Activated CD8-positive, alpha-beta T cell treated with anti-CD3 and anti-CD28 coated beads, Interleukin-2, amount 10 ng/mL, durations not matched to agents 7 days and 5 days (primary cell): ENCODE results near the gene CMTM6. TPM values are rescaled to one million over a fixed set of nuclear protein-coding genes. Genes with fewer than 3 reads are reported as not detected.
A peak's percentile ranks its signal among the peaks of the same experiment; 100 is the strongest.

Experiments used
- ATAC-seq: fragments of 150-1000 bp; cut with Tn5 transposase; one replicate; pipeline ENCODE4 v1.10.0; 2021; ENCODE audit warnings: moderate library complexity
- CTCF ChIA-PET: fragments of 350-600 bp; sonication (Branson Sonifier 250); formaldehyde crosslinking; loops from one replicate; lab custom pipeline; 2021; ENCODE audit warnings: antibody characterized with exemption; lab: Charles Lee
- POLR2A ChIA-PET: fragments of 350-600 bp; sonication (Branson Sonifier 250); formaldehyde crosslinking; loops from one replicate; lab custom pipeline; 2021; ENCODE audit warnings: antibody characterized with exemption; lab: Charles Lee
- DNase-seq: peaks from one replicate; pipeline ENCODE4 v3.0.0-alpha.2; 2020
- H3K27ac Mint-ChIP-seq: one replicate; pipeline ENCODE4 v1.8.0; 2021; ENCODE audit warnings: mild to moderate bottlenecking, mixed read lengths
- H3K27me3 Mint-ChIP-seq: one replicate; pipeline ENCODE4 v1.8.0; 2021; ENCODE audit warnings: low read depth, mixed read lengths
- H3K36me3 Mint-ChIP-seq: one replicate; pipeline ENCODE4 v1.8.0; 2021; ENCODE audit warnings: low read depth, mixed read lengths
- H3K4me1 Mint-ChIP-seq: one replicate; pipeline ENCODE4 v1.8.0; 2021; ENCODE audit warnings: low read depth, mixed read lengths
- H3K4me3 Mint-ChIP-seq: one replicate; pipeline ENCODE4 v1.8.0; 2021; ENCODE audit warnings: mild to moderate bottlenecking, mixed read lengths
- H3K9me3 Mint-ChIP-seq: one replicate; pipeline ENCODE4 v1.8.0; 2022; ENCODE audit warnings: mixed read lengths; ENCODE audit not compliant: insufficient read depth
- microRNA-seq: library from miRNA; unstranded; fragments of <30 nt; microRNA quantifications from one replicate; pipeline ENCODE4 v1.2.0, GENCODE V29; 2022
- total RNA-seq, 2 experiments: library from RNA; stranded (reverse); gene quantifications; one replicate each; pipeline ENCODE4 v1.2.3, GENCODE V29; 2021

Gene CMTM6
- total RNA-seq, 2 experiments from 2014 or later: 49.1 to 51.5 TPM

DNA sequence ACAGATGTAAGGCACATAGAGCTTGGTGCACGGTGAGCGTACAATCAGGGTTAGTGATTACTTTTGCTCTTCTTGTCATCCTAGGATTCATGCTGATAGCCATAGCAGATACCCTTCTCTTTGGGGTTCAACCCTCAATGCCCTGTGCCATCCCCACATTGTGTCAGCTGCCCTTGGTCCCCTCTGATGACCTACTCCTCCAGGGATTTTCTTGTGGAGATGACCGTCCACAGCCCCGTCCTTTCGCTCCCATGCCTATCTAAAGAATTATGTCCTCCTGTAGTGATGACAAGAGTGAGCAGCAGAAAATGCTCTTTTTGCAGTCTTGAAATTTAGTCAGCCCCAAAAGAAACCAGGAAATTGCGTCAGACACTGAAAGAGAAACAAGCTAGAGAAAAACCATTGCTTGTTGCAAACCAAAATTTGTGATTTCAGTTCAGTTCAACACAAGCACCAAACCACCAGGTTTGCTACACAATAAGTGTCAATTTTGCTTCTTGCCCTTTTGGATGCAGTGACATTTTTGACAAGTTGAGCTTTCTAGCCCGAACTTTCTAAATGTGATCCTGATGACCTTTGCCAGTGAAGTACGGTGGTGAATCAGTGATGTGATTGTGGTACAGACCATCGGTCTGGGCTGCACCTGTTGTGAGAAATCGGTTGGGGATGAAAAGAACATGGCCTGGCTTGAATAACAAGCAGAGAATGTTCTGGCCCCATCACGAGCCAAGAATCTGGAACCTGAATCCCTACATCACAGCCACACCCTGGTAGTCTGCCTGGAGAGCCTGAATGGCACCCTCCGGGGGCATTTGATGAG, 69.7 kb downstream of the CMTM6 start:
- H3K36me3 Mint-ChIP-seq: peaks cover 13% of the 10 kb centered on the region
- peaks cover 89% of the 10 kb centered on the region for H3K4me1 Mint-ChIP-seq
- H3K4me3 Mint-ChIP-seq: peak overlapping the region; percentile 63
- H3K9me3 Mint-ChIP-seq: no peaks in the 10 kb centered on the region
- ChIA-PET CTCF (interaction anchor here (0.9 to 3.8 kb wide), 12 partner anchors 9 to 137 kb away, joined by 3 to 36 read pairs (median 7); partner anchors contain the start of gene DYNC1LI1), POLR2A (interaction anchor here (0.8 to 3.5 kb wide), 14 partner anchors 9 to 68 kb away, joined by 3 to 36 read pairs (median 6); partner anchors contain the start of gene CMTM7)
- H3K27me3 Mint-ChIP-seq: no peaks in the 10 kb centered on the region
- peak; percentile 61 for DNase-seq
- peak overlapping the region; percentile 97 for H3K27ac Mint-ChIP-seq
- ATAC-seq: peak; percentile 20

DNA sequence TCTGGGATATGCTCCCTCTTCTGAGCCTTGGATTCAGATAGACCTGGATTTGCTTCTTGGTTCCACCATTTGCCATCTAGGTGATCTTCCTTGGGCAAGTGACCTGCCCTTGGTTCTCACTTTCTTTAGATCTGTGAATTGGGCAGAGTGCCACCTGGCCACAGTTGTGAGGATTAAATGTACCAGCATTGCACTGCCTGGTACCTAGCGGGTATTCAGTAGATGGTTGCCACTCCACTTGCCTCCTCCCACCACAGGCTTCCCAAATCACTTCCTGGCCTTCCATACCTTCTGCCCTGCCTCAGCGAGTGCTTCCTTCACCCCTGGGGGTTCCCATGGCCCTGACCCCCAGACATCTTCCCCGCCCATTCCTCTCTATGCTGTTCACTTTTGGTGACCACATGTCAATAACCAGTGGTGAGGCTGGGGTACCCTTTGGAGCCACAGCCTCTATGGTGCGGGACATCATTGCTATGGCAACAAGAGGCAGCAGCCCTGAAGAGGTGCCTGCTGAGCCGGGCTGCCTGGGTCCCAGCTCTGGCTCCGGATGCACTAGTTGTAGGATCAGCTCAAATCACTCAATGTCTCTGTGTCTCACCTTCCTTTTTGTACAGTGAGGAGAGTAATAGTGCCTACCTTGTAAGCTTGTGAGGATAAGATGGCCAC, 70.5 kb downstream of the CMTM6 start:
- Mint-ChIP-seq H3K36me3 (peaks cover 13% of the 10 kb centered on the region), H3K27ac (peak overlapping the region; percentile 97), H3K4me1 (peaks cover 91% of the 10 kb centered on the region), H3K27me3 (no peaks in the 10 kb centered on the region), H3K9me3 (no peaks in the 10 kb centered on the region), H3K4me3 (peak overlapping the region; percentile 63)
- CTCF ChIA-PET: interaction anchor here (0.9 to 3.8 kb wide), 12 partner anchors 9 to 138 kb away, joined by 3 to 36 read pairs (median 7); partner anchors contain the start of gene DYNC1LI1
- ATAC-seq: peak; percentile 8
- POLR2A ChIA-PET: interaction anchor here (1.0 to 3.5 kb wide), 13 partner anchors 8 to 41 kb away, joined by 3 to 36 read pairs (median 8); partner anchors contain the start of gene CMTM7
- peak; percentile 28 for DNase-seq

DNA sequence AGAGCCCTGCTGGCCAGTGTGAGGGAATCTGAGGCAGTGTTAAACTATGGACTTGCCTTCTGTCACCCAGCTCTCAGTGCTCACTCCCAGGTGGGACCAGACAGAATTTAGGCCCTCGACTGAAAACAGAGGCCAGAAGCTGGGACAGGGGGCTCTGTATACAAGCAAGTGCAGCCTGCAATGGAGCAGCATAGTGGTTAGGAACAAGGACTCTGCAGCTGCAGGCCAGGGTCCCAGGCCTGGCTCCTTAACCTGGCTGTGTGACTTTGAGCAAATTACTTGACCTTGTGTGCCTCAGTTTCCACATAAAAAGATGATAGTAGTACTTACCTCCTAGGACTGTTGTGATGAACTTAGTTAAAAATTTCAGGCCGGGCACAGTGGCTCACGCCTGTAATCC, 71.2 kb downstream of the CMTM6 start:
- peak; percentile 19 for DNase-seq
- Mint-ChIP-seq H3K27ac (peak overlapping the region; percentile 97), H3K27me3 (no peaks in the 10 kb centered on the region), H3K9me3 (no peaks in the 10 kb centered on the region), H3K36me3 (peaks cover 13% of the 10 kb centered on the region), H3K4me1 (peaks cover 91% of the 10 kb centered on the region), H3K4me3 (peak overlapping the region; percentile 3)
- ChIA-PET POLR2A (interaction anchor here (1.0 to 3.5 kb wide), 5 partner anchors 17 to 31 kb away, joined by 3 to 36 read pairs (median 4); no protein-coding TSS in a partner anchor), CTCF (interaction anchor here (2.1 to 3.8 kb wide), 3 partner anchors 8 to 28 kb away, joined by 11 to 36 read pairs (median 13); no protein-coding TSS in a partner anchor)
- no peak for ATAC-seq

Small RNA genes within 50 kb of the gene (microRNA-seq; reads per million reads assigned to microRNA genes)
- gene MIR548AY: not detected

Other genes with a start within 250 kb of the CMTM6 start
- 10 to 100 TPM; 38.3 to 42.3 TPM for gene CMTM7, start 111.0 kb downstream of the CMTM6 start, total RNA-seq
- gene DYNC1LI1, start 68.0 kb upstream of the CMTM6 start, total RNA-seq: 10 to 100 TPM; 32.0 to 33.4 TPM
- gene CNOT10, start 182.3 kb upstream of the CMTM6 start, total RNA-seq: 10 to 100 TPM; 70.1 to 74.5 TPM